ENCODE data around the gene MRPL18.
A peak's percentile ranks its signal among the peaks of the same experiment; 100 is the strongest.
"Not testable (repeated sequence)": the region's sequence is repeated elsewhere in the genome, so short reads cannot be mapped to it uniquely, and the experiment has no call there.

The MRPL18 gene

DNA sequence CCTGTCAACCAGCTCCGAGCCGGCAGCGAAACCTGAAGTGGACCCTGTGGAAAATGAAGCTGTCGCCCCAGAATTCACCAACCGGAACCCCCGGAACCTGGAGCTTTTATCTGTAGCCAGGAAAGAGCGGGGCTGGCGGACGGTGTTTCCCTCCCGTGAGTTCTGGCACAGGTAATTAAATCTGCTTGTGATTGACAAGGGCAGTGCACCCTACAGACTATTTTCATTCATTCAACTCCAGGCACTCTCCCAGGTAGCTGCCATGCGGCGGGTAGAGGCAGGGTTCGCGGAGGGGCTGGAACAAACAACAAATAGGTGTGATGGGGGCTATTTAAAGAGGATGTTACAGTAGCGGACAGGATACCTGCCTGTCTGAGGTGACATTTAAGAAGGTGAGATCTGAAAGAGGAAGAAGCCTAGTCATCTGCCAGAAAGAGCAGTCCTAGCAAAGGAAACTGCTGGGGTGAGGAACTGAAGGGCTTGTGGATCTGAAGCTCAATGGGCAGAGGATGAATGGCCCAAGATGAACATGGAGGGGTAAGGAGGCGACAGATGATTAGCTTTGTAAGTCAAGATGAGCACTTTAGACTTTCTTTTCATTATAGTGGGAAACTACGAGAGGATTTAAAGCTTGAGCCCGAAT, 810 bp downstream of the MRPL18 start:
- H3K27me3 ChIP-seq (replicated peaks; ENCODE audit: insufficient read depth, low read length): no peaks in the 10 kb centered on the region
- no peak for DNase-seq
- H3K36me3 ChIP-seq (replicated peaks; ENCODE audit: insufficient read depth, low read length): no peaks in the 10 kb centered on the region; the same call in 1 of the 2 replicates
- peak overlapping the region; percentile 71 for H3K4me2 ChIP-seq (ENCODE audit: low read depth, low read length)
- H3K9me2 ChIP-seq (replicated peaks; ENCODE audit: insufficient read depth, low read length): no peaks in the 10 kb centered on the region
- no peak overlapping the region; the same call in 1 of the 2 replicates for H2AFZ ChIP-seq (ENCODE audit: low read length)
- no peak for TF ChIP-seq EZH2 (optimal IDR thresholded peaks at IDR 0.05; ENCODE audit: low read depth, low read length)
- TF ChIP-seq, protein P1, sequence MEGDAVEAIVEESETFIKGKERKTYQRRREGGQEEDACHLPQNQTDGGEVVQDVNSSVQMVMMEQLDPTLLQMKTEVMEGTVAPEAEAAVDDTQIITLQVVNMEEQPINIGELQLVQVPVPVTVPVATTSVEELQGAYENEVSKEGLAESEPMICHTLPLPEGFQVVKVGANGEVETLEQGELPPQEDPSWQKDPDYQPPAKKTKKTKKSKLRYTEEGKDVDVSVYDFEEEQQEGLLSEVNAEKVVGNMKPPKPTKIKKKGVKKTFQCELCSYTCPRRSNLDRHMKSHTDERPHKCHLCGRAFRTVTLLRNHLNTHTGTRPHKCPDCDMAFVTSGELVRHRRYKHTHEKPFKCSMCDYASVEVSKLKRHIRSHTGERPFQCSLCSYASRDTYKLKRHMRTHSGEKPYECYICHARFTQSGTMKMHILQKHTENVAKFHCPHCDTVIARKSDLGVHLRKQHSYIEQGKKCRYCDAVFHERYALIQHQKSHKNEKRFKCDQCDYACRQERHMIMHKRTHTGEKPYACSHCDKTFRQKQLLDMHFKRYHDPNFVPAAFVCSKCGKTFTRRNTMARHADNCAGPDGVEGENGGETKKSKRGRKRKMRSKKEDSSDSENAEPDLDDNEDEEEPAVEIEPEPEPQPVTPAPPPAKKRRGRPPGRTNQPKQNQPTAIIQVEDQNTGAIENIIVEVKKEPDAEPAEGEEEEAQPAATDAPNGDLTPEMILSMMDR (IDR thresholded peaks at IDR 0.05; ENCODE audit: low read length): no peak
- TF ChIP-seq EZH2phosphoT487 (IDR thresholded peaks at IDR 0.05; ENCODE audit: low read length): no peak
- H3K4me3 ChIP-seq (ENCODE audit: low read length): peak overlapping the region; percentile 77
- peak overlapping the region; percentile 78 for H3K9ac ChIP-seq (ENCODE audit: low read length)
- H3K79me2 ChIP-seq (ENCODE audit: low read length): peaks cover 72% of the 10 kb centered on the region
- no peaks in the 10 kb centered on the region for H3K9me3 ChIP-seq (replicated peaks; ENCODE audit: insufficient read depth, low read length)
- 0 out of 2 replicates have a peak, but pooled peaks cover 4% of the 10 kb centered on the region for H3K4me1 ChIP-seq (ENCODE audit: low read length)
- H3F3A ChIP-seq (ENCODE audit: insufficient read depth, low read length): peaks cover 9% of the 10 kb centered on the region; the same call in 1 of the 2 replicates
- no peaks in the 10 kb centered on the region for H4K20me1 ChIP-seq (ENCODE audit: insufficient read depth, low read length)
- peak overlapping the region; percentile 72; the same call in 1 of the 2 replicates for H3K27ac ChIP-seq (ENCODE audit: low read length)

DNA sequence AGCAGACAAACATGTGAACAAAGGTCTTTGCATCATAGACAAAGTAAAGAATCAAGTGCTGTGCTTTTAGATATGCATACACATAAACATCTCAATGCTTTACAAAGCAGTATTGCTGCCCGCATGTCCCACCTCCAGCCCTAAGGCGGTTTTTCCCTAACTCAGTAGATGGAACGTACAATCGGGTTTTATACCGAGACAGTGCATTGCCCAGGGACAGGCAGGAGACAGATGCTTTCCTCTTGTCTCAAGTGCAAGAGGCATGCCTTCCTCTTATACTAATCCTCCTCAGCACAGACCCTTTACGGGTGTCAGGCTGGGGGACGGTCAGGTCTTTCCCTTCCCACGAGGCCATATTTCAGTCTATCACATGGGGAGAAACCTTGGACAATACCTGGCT, 4.7 kb downstream of the MRPL18 start:
- not testable (repeated sequence) for H3K9me2 ChIP-seq (replicated peaks; ENCODE audit: insufficient read depth, low read length); H3K27me3 ChIP-seq (replicated peaks; ENCODE audit: insufficient read depth, low read length); DNase-seq; H3F3A ChIP-seq (ENCODE audit: insufficient read depth, low read length); H3K4me3 ChIP-seq (ENCODE audit: low read length); H2AFZ ChIP-seq (ENCODE audit: low read length); H3K36me3 ChIP-seq (replicated peaks; ENCODE audit: insufficient read depth, low read length); H3K4me2 ChIP-seq (ENCODE audit: low read depth, low read length); H3K4me1 ChIP-seq (ENCODE audit: low read length); H3K9me3 ChIP-seq (replicated peaks; ENCODE audit: insufficient read depth, low read length); H3K9ac ChIP-seq (ENCODE audit: low read length); H4K20me1 ChIP-seq (ENCODE audit: insufficient read depth, low read length); H3K27ac ChIP-seq (ENCODE audit: low read length)
- H3K79me2 ChIP-seq (ENCODE audit: low read length): peaks cover 38% of the 10 kb centered on the region

DNA sequence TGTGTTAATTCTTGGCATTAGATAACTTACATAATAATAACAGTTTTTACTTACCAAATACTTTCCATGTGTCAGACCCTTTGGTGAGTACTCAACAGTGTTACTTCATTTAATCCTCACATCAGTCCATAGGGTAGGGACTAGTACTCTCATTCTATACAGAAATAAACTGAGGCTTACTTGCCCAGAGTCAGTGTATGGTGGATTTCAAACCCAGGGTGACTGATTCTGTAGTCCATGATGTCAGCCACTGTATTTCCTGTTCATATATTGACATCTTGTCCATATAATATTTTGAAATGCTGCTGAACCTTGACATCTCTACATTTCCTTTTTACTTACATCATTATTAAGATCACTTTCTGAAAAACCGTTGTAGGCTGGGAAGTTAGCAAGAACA, 7.3 kb downstream of the MRPL18 start:
- Histone ChIP-seq H3K36me3 (replicated peaks; ENCODE audit: insufficient read depth, low read length) (no peaks in the 10 kb centered on the region), H3K4me2 (ENCODE audit: low read depth, low read length) (no peak overlapping the region), H3K27me3 (replicated peaks; ENCODE audit: insufficient read depth, low read length) (no peaks in the 10 kb centered on the region), H3K9me2 (replicated peaks; ENCODE audit: insufficient read depth, low read length) (no peaks in the 10 kb centered on the region), H3K27ac (ENCODE audit: low read length) (no peak overlapping the region), H3K4me3 (ENCODE audit: low read length) (no peak overlapping the region), H3K79me2 (ENCODE audit: low read length) (peaks cover 17% of the 10 kb centered on the region), H3K9ac (ENCODE audit: low read length) (no peak overlapping the region), H3K4me1 (ENCODE audit: low read length) (no peaks in the 10 kb centered on the region), H3K9me3 (replicated peaks; ENCODE audit: insufficient read depth, low read length) (no peaks in the 10 kb centered on the region), H2AFZ (ENCODE audit: low read length) (no peak overlapping the region), H4K20me1 (ENCODE audit: insufficient read depth, low read length) (no peaks in the 10 kb centered on the region), H3F3A (ENCODE audit: insufficient read depth, low read length) (no peaks in the 10 kb centered on the region)
- DNase-seq: no peak
- TF ChIP-seq, protein P1 (IDR thresholded peaks at IDR 0.05; ENCODE audit: low read length): no peak
- no peak for TF ChIP-seq EZH2 (optimal IDR thresholded peaks at IDR 0.05; ENCODE audit: low read depth, low read length)

DNA sequence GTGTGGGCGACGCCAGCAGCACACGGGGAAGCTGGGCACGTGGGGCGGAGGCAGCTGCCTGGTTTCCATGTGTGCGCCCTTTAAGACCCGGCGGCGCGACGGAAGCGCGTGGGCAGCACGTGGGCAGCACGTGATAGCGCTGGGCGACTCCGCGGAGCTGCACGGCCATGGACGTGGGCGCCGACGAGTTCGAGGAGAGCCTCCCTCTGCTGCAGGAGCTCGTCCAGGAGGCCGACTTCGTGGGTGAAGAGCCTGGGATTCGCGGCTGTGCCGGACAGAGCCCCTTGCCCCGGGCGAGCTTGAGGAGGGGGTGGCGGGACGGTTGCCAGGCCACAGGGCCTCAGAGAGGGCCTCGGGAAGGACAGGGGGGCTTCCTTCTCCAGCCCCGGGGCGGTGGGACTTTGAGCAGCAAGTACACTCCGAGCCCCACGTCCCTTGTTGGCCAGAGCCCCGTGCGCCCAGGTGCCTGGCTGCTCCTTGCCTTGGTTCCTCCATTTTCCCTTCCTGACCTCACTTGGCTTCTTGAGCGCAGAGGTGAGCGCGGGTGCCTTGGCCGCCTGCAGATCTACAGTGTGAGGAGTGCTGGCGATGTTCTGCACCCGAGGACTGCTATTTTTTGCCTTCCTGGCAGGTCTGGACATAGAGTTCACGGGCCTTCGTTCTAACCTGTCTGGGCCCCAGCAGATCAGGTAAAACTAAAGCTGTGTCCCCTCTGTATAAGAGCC, 10.0 kb downstream of the MRPL18 start, which contains the start of gene PNLDC1:
Gene PNLDC1, plus strand, starts transcription at position 136 of the 725 bp plus-strand sequence. Its CDS starts 32 bp downstream, at position 168.
- no peak within 1 kb of the TSS for H3K4me3 ChIP-seq (ENCODE audit: low read length)
- H3K27me3 ChIP-seq (replicated peaks; ENCODE audit: insufficient read depth, low read length): no peaks in the 10 kb centered on the region
- H3K79me2 ChIP-seq (ENCODE audit: low read length): no peaks in the 10 kb centered on the region
- H3K9me3 ChIP-seq (replicated peaks; ENCODE audit: insufficient read depth, low read length): no peaks in the 10 kb centered on the region
- no peak within 1 kb of the TSS for H3K27ac ChIP-seq (ENCODE audit: low read length)
- no peaks in the 10 kb centered on the region for H3K9me2 ChIP-seq (replicated peaks; ENCODE audit: insufficient read depth, low read length)
- no peak within 1 kb of the TSS for H3K4me2 ChIP-seq (ENCODE audit: low read depth, low read length)
- no peaks in the 10 kb centered on the region for H3K4me1 ChIP-seq (ENCODE audit: low read length)
- TF ChIP-seq EZH2phosphoT487 (IDR thresholded peaks at IDR 0.05; ENCODE audit: low read length) (no peak), EZH2 (optimal IDR thresholded peaks at IDR 0.05; ENCODE audit: low read depth, low read length) (no peak)
- TF ChIP-seq, protein P1 (IDR thresholded peaks at IDR 0.05; ENCODE audit: low read length): no peak
- no peaks in the 10 kb centered on the region for H4K20me1 ChIP-seq (ENCODE audit: insufficient read depth, low read length)
- H3F3A ChIP-seq (ENCODE audit: insufficient read depth, low read length): no peaks in the 10 kb centered on the region
- H2AFZ ChIP-seq (ENCODE audit: low read length): no peak within 1 kb of the TSS
- no peak for DNase-seq
- no peak within 1 kb of the TSS for H3K9ac ChIP-seq (ENCODE audit: low read length)
- no peaks in the 10 kb centered on the region for H3K36me3 ChIP-seq (replicated peaks; ENCODE audit: insufficient read depth, low read length)

Measured in MM.1S (cell line).